Activated T-helper 1 cell treated with anti-CD3 and anti-CD28 coated beads, Interleukin-12 subunit alpha, Interleukin-12 subunit beta, Interleukin-2, Interleukin-4 antibody, amounts not matched to agents 30 ng/mL and 10 ng/mL and 1 ng/mL, durations not matched to agents 14 hours and 24 hours and 36 hours (primary cell): Measurements from ENCODE around the gene TNPO3. TPM values are rescaled to one million over a fixed set of nuclear protein-coding genes. Genes with fewer than 3 reads are reported as not detected.

Source experiments
- DNase-seq: peaks from one replicate; pipeline ENCODE4 v3.0.0; 2021; ENCODE audit warnings: low spot score
- H3K27ac Mint-ChIP-seq: one replicate; pipeline ENCODE4 v1.8.0; 2021; ENCODE audit warnings: mild to moderate bottlenecking, mixed read lengths
- H3K27me3 Mint-ChIP-seq: one replicate; pipeline ENCODE4 v1.8.0; 2022; ENCODE audit warnings: mild to moderate bottlenecking, moderate library complexity, mixed read lengths; ENCODE audit not compliant: insufficient read depth
- H3K36me3 Mint-ChIP-seq: one replicate; pipeline ENCODE4 v1.8.0; 2021; ENCODE audit warnings: low read depth, mixed read lengths
- H3K4me1 Mint-ChIP-seq: one replicate; pipeline ENCODE4 v1.8.0; 2021; ENCODE audit warnings: low read depth, mixed read lengths
- H3K4me3 Mint-ChIP-seq: one replicate; pipeline ENCODE4 v1.8.0; 2021; ENCODE audit warnings: mild to moderate bottlenecking, moderate library complexity, mixed read lengths
- H3K9me3 Mint-ChIP-seq: one replicate; pipeline ENCODE4 v1.8.0; 2021; ENCODE audit warnings: mixed read lengths
- intact Hi-C: fragments of 100-400 bp; cut with micrococcal nuclease; formaldehyde crosslinking; loops from one replicate; pipeline ENCODE4 v1.15.1; 2024
- total RNA-seq: library from RNA; stranded (reverse); gene quantifications from 2 replicates; pipeline ENCODE4 v1.2.3, GENCODE V29; 2022

The TNPO3 gene
- total RNA-seq, 1 donor from 2014 or later: 53.2 TPM

GRCh38 chr7:128937647-128938543 is 117.0 kb downstream of the TNPO3 start, which contains the start of gene IRF5:
TSS of gene IRF5 (plus strand) at chr7:128937927. CDS start at chr7:128942082, 4,155 bp downstream.
- intact Hi-C loops: loop anchor here (2.0 kb wide), 1 partner anchor 17 kb away; no protein-coding TSS in a partner anchor

GRCh38 chr7:128937271-128937646 is 117.7 kb downstream of the TNPO3 start:
- Mint-ChIP-seq H3K36me3 (peaks cover 8% of the 10 kb centered on the region), H3K9me3 (peaks cover 3% of the 10 kb centered on the region), H3K27ac (peak overlapping the region; percentile 35), H3K4me3 (peak overlapping the region; percentile 81), H3K4me1 (peaks cover 50% of the 10 kb centered on the region), H3K27me3 (peaks cover 20% of the 10 kb centered on the region)
- intact Hi-C loops: no loop called here
- DNase-seq: no peak

More at GRCh38 chr7:128937647-128938543, 117.0 kb downstream of the TNPO3 start, which contains the start of gene IRF5:
- H3K4me1 Mint-ChIP-seq: peaks cover 48% of the 10 kb centered on the region
- H3K27ac Mint-ChIP-seq: peak within 1 kb of the TSS; percentile 93
- H3K27me3 Mint-ChIP-seq: peaks cover 20% of the 10 kb centered on the region
- H3K9me3 Mint-ChIP-seq: peaks cover 3% of the 10 kb centered on the region
- peaks cover 8% of the 10 kb centered on the region for H3K36me3 Mint-ChIP-seq
- H3K4me3 Mint-ChIP-seq: peak within 1 kb of the TSS; percentile 96
- DNase-seq: peak; percentile 18

- H3K36me3 Mint-ChIP-seq: peaks cover 8% of the 10 kb centered on the region
- H3K27ac Mint-ChIP-seq: peak overlapping the region; percentile 49
- H3K27me3 Mint-ChIP-seq: peaks cover 20% of the 10 kb centered on the region
- peak overlapping the region; percentile 81 for H3K4me3 Mint-ChIP-seq
- intact Hi-C loops: no loop called here
- peaks cover 3% of the 10 kb centered on the region for H3K9me3 Mint-ChIP-seq
- H3K4me1 Mint-ChIP-seq: peaks cover 50% of the 10 kb centered on the region
- DNase-seq: no peak
These were observed 118.1 kb downstream of the TNPO3 start for GRCh38 chr7:128936798-128937197.

GRCh38 chr7:128935342-128935730 is 119.6 kb downstream of the TNPO3 start:
- Mint-ChIP-seq H3K27ac (no peak overlapping the region), H3K4me1 (peaks cover 37% of the 10 kb centered on the region), H3K9me3 (peaks cover 3% of the 10 kb centered on the region), H3K27me3 (peaks cover 20% of the 10 kb centered on the region), H3K4me3 (no peak overlapping the region), H3K36me3 (peaks cover 8% of the 10 kb centered on the region)
- intact Hi-C loops: no loop called here
- DNase-seq: no peak

GRCh38 chr7:128934361-128935341 is 120.3 kb downstream of the TNPO3 start:
- Mint-ChIP-seq H3K4me1 (peaks cover 30% of the 10 kb centered on the region), H3K9me3 (peaks cover 3% of the 10 kb centered on the region), H3K27ac (no peak overlapping the region), H3K27me3 (peaks cover 20% of the 10 kb centered on the region), H3K4me3 (no peak overlapping the region), H3K36me3 (peaks cover 8% of the 10 kb centered on the region)
- DNase-seq: no peak
- intact Hi-C loops: no loop called here

- peaks cover 3% of the 10 kb centered on the region for H3K9me3 Mint-ChIP-seq
- H3K27ac Mint-ChIP-seq: peak overlapping the region; percentile 88
- intact Hi-C loops: no loop called here
- H3K4me3 Mint-ChIP-seq: peak overlapping the region; percentile 74
- H3K36me3 Mint-ChIP-seq: peaks cover 8% of the 10 kb centered on the region
- peak; percentile 53 for DNase-seq
- H3K27me3 Mint-ChIP-seq: peaks cover 17% of the 10 kb centered on the region
- peaks cover 20% of the 10 kb centered on the region for H3K4me1 Mint-ChIP-seq
These were observed 121.6 kb downstream of the TNPO3 start for GRCh38 chr7:128933180-128933891.

DNA sequence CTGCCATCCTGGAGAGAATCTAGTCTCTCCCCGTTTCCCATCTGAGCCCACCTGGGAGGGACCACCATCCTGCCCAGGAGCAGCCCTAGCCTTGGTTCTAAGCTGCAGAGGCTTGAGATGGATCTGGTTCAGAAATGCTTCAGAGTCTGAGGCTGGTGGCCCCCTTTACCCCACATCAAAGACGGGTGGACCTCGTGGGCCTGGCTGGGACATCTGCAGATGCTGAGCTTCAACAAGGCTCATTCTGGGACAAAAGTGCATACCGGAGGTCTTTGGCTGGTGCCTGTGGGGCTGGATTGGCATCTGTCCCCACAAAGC is 122.1 kb downstream of the TNPO3 start:
- DNase-seq: no peak
- H3K4me1 Mint-ChIP-seq: peaks cover 19% of the 10 kb centered on the region
- no peak overlapping the region for H3K27ac Mint-ChIP-seq
- H3K4me3 Mint-ChIP-seq: no peak overlapping the region
- peaks cover 3% of the 10 kb centered on the region for H3K9me3 Mint-ChIP-seq
- peaks cover 8% of the 10 kb centered on the region for H3K36me3 Mint-ChIP-seq
- peaks cover 17% of the 10 kb centered on the region for H3K27me3 Mint-ChIP-seq
- intact Hi-C loops: no loop called here

- Mint-ChIP-seq H3K4me3 (no peak overlapping the region), H3K9me3 (peaks cover 3% of the 10 kb centered on the region)
- intact Hi-C loops: no loop called here
These were observed 122.7 kb downstream of the TNPO3 start for GRCh38 chr7:128931965-128932861.

DNA sequence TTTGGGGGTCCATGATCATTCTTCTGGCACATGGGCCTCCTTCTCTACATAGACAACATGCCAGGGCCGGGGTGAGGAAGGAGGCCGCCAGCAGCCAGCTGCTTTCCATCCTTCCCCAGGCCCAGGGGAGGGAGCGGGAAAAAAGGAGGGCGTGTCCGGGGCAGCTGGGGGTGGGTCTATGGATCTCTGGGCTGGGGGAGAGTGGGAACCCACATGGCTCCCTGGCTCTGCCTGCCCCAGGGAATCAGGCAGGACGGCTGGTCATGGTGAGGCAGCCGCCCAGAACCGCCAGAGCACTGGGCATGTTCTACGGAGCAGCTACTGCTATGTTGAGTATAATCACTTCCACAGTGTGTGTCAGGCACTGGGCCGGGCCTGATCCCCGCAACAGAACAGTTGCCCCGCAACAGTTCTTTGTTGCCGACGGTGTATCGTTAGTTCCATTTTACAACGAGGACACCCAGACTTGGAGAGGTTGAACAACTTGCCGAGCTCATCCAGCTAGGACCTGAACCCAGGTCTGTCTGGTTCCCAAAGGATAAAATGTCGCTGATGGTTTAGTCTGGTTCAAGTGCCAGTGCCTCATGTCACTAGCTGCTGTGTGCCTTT is 123.6 kb downstream of the TNPO3 start:
- Mint-ChIP-seq H3K36me3 (peaks cover 3% of the 10 kb centered on the region), H3K4me1 (peaks cover 12% of the 10 kb centered on the region), H3K27me3 (peaks cover 8% of the 10 kb centered on the region), H3K4me3 (no peak overlapping the region), H3K9me3 (peaks cover 3% of the 10 kb centered on the region), H3K27ac (no peak overlapping the region)
- DNase-seq: no peak
- intact Hi-C loops: no loop called here

More at GRCh38 chr7:128931965-128932861, 122.7 kb downstream of the TNPO3 start:
- peaks cover 17% of the 10 kb centered on the region for H3K4me1 Mint-ChIP-seq
- peaks cover 7% of the 10 kb centered on the region for H3K36me3 Mint-ChIP-seq
- H3K27ac Mint-ChIP-seq: no peak overlapping the region
- peaks cover 13% of the 10 kb centered on the region for H3K27me3 Mint-ChIP-seq
- DNase-seq: no peak

GRCh38 chr7:128928882-128929788 is 125.8 kb downstream of the TNPO3 start:
- H3K27ac Mint-ChIP-seq: no peak overlapping the region
- peaks cover 3% of the 10 kb centered on the region for H3K9me3 Mint-ChIP-seq
- H3K4me1 Mint-ChIP-seq: peaks cover 12% of the 10 kb centered on the region
- intact Hi-C loops: no loop called here
- no peak for DNase-seq
- H3K36me3 Mint-ChIP-seq: peaks cover 3% of the 10 kb centered on the region
- peaks cover 13% of the 10 kb centered on the region for H3K27me3 Mint-ChIP-seq
- H3K4me3 Mint-ChIP-seq: no peak overlapping the region
